Stomach smooth muscle (tissue), 2 donors: ENCODE data around the gene CETP.
"Not testable (repeated sequence)": the region's sequence is repeated elsewhere in the genome, so short reads cannot be mapped to it uniquely, and the experiment has no call there.

Experiments
- H3K27ac ChIP-seq: one replicate; pipeline ENCODE4 v1.7.0; 2013; ENCODE audit warnings: mild to moderate bottlenecking, low read length, inconsistent platforms
- H3K27me3 ChIP-seq, 2 donors: one replicate each; pipeline ENCODE4 v1.7.0; 2013; ENCODE audit warnings: low read length in 2 of 2; ENCODE audit not compliant: insufficient read depth in 2 of 2, control insufficient read depth in 1 of 2
- H3K36me3 ChIP-seq, 2 donors: one replicate each; pipeline ENCODE4 v1.7.0; 2013; ENCODE audit warnings: low read length in 2 of 2; ENCODE audit not compliant: control insufficient read depth in 2 of 2, insufficient read depth in 2 of 2
- H3K4me1 ChIP-seq: one replicate; pipeline ENCODE4 v1.7.0; 2013; ENCODE audit warnings: low read length; ENCODE audit not compliant: control insufficient read depth, insufficient read depth
- H3K4me3 ChIP-seq, 2 donors: one replicate each; pipeline ENCODE4 v1.7.0; 2013; ENCODE audit warnings: low read length in 2 of 2
- H3K9ac ChIP-seq, 2 donors: one replicate each; pipeline ENCODE4 v1.7.0; 2013; ENCODE audit warnings: low read length in 2 of 2, mild to moderate bottlenecking in 1 of 2
- H3K9me3 ChIP-seq, 2 donors: one replicate each; pipeline ENCODE4 v1.7.0; 2013; ENCODE audit warnings: low read length in 2 of 2; ENCODE audit not compliant: control insufficient read depth in 2 of 2
- donor health status: healthy.
- donor health status: Pancreatic carcinoma.

The CETP gene

DNA sequence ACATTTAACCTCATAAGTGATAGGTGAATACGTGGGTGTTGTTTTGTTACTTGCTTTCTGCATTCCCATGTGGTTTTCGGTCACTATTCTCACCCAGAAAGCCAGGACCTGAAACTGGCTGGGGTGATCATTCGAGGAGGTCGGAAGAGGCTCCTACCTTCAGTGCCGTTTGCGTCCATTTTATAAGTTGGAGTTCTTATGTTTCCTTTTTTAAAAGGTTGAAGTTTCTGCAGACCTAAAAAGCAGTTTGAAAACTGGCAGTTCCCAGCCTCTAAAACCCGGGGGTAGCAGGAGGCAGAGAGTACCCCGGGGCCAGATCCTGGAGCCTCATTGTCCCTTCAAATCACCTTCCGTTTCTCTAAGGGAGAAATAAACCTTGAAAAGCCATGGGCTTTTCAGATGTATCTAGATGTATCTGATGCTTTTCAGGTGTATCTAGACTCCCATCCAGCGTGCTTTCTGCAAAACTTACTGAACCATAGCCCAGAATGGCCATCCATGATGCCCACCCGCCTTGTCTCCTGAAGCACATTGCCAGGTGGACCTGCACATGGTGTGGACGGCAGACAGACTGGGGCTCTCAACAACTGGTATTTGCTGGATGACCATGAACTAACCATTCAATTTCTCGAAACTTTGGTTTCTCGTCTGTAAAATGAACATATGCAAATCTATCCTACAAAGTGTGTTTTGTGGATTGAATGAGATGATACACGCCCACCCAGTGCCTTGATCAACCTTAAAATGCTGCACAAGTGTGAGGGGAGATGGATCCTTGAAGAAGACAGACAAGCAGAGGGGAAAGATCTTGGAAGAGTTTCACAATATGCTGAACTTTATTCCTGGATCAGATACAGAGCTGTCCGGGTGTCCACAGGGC, 28.9 kb downstream of the CETP start:
- Histone ChIP-seq H3K9me3 (no peaks in the 10 kb centered on the region), H3K4me1 (peaks cover 30% of the 10 kb centered on the region), H3K4me3 (peak overlapping the region; percentile 90 to 94), H3K27ac (no peak overlapping the region), H3K9ac (peak overlapping the region; percentile 82 to 90), H3K27me3 (no peaks in the 10 kb centered on the region), H3K36me3 (no peaks in the 10 kb centered on the region)

GRCh38 chr16:56992431-56992830, 30.7 kb downstream of the CETP start:
- not testable (repeated sequence) for H3K9me3 ChIP-seq, H3K4me3 ChIP-seq, H3K36me3 ChIP-seq, H3K9ac ChIP-seq, H3K27me3 ChIP-seq, H3K27ac ChIP-seq
- peaks cover 28% of the 10 kb centered on the region for H3K4me1 ChIP-seq

GRCh38 chr16:56993204-56993603, 31.5 kb downstream of the CETP start:
- no peak overlapping the region for H3K4me3 ChIP-seq
- H3K9me3 ChIP-seq, result no peaks in the 10 kb centered on the region
- no peaks in the 10 kb centered on the region for H3K27me3 ChIP-seq
- peaks cover 25% of the 10 kb centered on the region for H3K4me1 ChIP-seq
- H3K27ac ChIP-seq, result no peak overlapping the region
- H3K9ac ChIP-seq, result no peak overlapping the region
- H3K36me3 ChIP-seq, result no peaks in the 10 kb centered on the region

DNA sequence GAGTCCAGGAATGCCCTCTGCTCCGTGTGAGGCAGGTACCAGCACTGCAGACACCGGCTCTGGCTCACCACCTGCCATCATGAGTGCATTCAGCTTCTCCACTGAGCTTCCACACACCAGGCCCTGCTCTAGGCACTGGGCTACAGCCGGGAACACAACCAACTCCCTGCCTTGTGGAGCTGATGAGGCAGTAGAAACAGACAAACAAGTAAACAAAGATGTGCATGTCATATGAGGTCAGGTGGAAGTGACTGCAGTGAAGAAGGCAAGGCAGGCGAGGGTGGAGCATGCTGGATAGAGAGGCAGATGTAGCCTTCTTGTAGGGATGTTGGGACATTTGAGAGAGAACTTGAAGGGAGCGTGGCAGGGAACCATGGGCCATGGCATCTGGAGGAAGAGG, 32.6 kb downstream of the CETP start:
- Histone ChIP-seq H3K36me3 (no peaks in the 10 kb centered on the region), H3K9me3 (no peaks in the 10 kb centered on the region), H3K4me3 (no peak overlapping the region), H3K9ac (no peak overlapping the region), H3K27ac (no peak overlapping the region), H3K27me3 (no peaks in the 10 kb centered on the region), H3K4me1 (peaks cover 15% of the 10 kb centered on the region)

DNA sequence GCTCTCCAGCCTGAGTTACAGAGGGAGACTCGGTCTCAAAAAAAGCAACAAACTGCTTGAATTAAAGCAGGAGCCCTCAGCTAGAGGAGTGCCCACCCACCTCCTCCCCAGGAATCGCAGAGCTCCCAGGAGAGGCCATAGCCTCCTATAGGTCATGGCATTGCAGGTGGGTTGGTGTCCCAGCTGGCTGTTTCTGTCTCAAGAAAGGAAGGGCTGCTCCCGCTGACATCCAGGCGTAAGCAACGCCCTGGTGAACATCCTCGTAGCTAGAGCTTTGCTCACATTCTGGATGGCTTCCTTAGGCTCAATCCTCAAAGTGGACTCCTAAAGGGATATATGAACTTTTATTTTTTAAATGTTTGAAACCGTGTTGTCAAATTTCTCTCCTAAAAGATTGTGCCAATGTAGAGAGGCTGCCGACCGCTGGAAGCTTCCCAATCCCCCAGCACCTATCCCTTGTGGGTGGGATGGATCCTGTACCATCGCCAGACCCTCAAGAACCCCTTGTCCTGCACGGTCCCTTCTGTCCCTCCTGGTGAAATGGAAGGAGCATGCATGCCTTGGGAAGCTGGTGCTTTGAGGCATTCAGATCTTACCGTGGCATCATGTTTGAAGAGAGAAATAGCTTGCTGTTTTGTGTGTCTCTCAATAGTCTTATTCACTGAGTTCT, 33.5 kb downstream of the CETP start:
- peaks cover 18% of the 10 kb centered on the region for H3K4me1 ChIP-seq
- no peaks in the 10 kb centered on the region for H3K36me3 ChIP-seq
- H3K9me3 ChIP-seq, result no peaks in the 10 kb centered on the region
- H3K27me3 ChIP-seq, result no peaks in the 10 kb centered on the region
- no peak overlapping the region for H3K27ac ChIP-seq
- H3K4me3 ChIP-seq, result no peak overlapping the region
- no peak overlapping the region for H3K9ac ChIP-seq

- H3K9me3 ChIP-seq, result no peaks in the 10 kb centered on the region
- H3K4me3 ChIP-seq, result no peak overlapping the region
- H3K27me3 ChIP-seq, result no peaks in the 10 kb centered on the region
- no peak overlapping the region for H3K27ac ChIP-seq
- peaks cover 9% of the 10 kb centered on the region for H3K4me1 ChIP-seq
- no peak overlapping the region for H3K9ac ChIP-seq
- H3K36me3 ChIP-seq, result no peaks in the 10 kb centered on the region
Measured at GRCh38 chr16:56997264-56997663, 35.5 kb downstream of the CETP start.

DNA sequence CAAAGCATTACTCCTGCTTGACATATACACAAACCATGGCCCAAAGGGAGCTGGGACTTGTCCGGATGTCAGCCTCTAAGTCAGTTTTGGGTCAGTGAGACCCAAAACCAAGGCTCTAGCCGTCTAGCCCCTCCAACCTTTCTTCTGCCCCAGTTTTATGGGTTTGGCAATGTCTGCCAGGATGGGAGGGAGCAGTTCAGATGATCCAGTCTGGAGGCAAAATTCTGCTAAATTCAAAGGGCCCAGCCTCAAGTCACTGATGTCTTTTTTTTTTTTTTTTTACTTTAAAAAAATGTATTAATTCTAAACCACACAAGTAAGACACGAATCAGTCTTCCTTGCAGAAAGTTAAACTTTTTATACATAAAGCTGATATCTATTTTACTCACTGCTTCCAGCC, 36.2 kb downstream of the CETP start:
- Histone ChIP-seq H3K27me3 (no peaks in the 10 kb centered on the region), H3K4me1 (peaks cover 9% of the 10 kb centered on the region), H3K9me3 (no peaks in the 10 kb centered on the region), H3K27ac (no peak overlapping the region), H3K4me3 (no peak overlapping the region), H3K9ac (no peak overlapping the region), H3K36me3 (no peaks in the 10 kb centered on the region)

DNA sequence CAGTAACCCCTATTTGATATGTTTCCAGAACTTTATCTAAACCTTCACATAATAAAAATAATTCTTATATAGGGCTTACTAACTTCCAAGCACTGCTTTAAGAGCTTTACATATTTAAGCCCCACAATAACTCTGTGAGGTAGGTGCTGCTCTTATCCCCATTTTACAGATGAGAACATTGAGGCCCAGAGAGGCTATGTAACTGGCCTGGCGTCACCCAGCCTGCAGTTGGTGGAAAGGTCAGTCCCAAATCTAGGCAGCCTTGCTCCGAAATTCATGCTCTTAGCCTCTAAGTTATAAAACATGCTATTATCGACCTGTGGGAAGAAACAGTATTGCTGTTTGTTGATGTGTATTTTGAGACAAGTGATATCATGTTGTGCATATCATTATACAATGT, 36.6 kb downstream of the CETP start:
- no peak overlapping the region for H3K9ac ChIP-seq
- H3K4me1 ChIP-seq, result peaks cover 9% of the 10 kb centered on the region
- H3K36me3 ChIP-seq, result no peaks in the 10 kb centered on the region
- no peaks in the 10 kb centered on the region for H3K27me3 ChIP-seq
- no peak overlapping the region for H3K27ac ChIP-seq
- no peaks in the 10 kb centered on the region for H3K9me3 ChIP-seq
- H3K4me3 ChIP-seq, result no peak overlapping the region

DNA sequence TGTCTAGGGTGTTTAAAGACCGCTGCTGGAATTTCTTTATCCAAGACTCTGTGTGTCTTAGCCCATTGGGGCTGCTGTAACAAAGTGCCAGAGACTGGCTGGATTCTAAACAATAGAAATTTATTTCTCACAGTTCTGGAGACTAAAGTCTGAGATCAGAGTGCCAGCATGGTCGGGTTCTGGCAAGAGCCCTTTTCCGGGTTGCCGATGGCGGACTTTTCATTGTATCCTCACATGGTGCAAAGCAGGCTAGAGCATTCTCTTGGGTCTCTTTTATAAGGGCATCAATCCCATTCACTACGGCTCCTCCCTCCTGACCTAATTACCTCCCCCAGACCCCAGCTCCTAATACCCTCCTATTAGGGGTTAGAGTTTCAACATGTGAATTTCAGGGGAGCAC, 37.1 kb downstream of the CETP start:
- Histone ChIP-seq H3K27ac (no peak overlapping the region), H3K27me3 (no peaks in the 10 kb centered on the region), H3K9me3 (no peaks in the 10 kb centered on the region), H3K36me3 (no peaks in the 10 kb centered on the region), H3K4me3 (no peak overlapping the region), H3K4me1 (peaks cover 9% of the 10 kb centered on the region), H3K9ac (no peak overlapping the region)

DNA sequence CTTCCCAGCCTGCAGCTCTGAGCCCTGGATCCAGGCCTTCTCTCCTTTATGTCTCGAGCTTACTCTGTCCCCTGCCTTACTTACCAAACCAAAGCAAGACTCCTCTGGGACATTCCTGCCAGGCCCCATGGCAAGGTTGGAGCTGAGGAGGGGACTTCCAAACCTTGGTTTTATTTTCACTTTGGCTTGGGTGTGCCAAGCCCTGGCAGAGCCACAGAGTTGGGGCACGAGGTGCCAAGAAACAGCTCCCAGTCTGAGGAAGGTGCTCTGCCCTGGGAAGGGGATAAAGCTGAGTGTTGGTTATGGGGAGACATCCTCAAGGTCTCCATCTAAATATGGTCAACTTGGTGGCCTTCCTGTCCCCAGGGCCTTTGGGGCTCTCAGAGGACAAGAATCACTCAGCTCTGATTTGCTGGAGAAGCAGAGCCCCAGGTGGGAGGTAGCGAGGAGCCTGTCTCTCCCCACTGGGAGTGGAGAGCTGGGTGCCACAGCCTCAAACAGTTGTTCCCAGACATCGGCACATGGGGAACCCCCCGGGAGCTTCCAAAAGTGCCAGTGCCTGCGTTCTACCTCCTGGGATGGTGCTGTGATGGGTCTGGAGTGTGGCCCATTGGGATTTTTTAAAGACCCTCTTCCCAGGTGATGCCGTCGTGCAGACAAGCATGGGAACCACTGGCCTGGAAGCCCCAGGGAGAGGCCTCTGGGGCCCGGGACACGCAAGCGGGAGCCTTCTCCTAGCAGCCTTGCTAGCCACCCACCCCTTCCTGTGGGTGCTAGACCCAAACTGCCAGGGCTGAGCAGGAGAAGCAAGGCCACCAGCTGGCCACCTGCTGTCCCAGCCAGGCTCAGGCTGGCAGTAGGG, 37.9 kb downstream of the CETP start:
- H3K27me3 ChIP-seq, result no peaks in the 10 kb centered on the region
- no peaks in the 10 kb centered on the region for H3K9me3 ChIP-seq
- H3K27ac ChIP-seq, result no peak overlapping the region
- peaks cover 0 to 3% of the 10 kb centered on the region in 2 donors for H3K36me3 ChIP-seq
- H3K9ac ChIP-seq, result no peak overlapping the region
- peaks cover 9% of the 10 kb centered on the region for H3K4me1 ChIP-seq
- no peak overlapping the region for H3K4me3 ChIP-seq
